Activated CD8-positive, alpha-beta memory T cell treated with anti-CD3 and anti-CD28 coated beads for 1 hour (primary cell): ENCODE measurements around the gene PLK5.
"Not testable (repeated sequence)": the region's sequence is repeated elsewhere in the genome, so short reads cannot be mapped to it uniquely, and the experiment has no call there.

ENCODE experiments used
- DNase-seq, 2 donors: peaks; one replicate each; pipeline ENCODE4 v3.0.0-alpha.2; 2020; ENCODE audit warnings: low read depth in 1 of 2; ENCODE audit errors: extremely low read depth in 1 of 2

Gene PLK5

GRCh38 chr19:1524972-1525325, 1.1 kb downstream of the PLK5 start:
- no peak for DNase-seq

GRCh38 chr19:1525343-1525742, 1.5 kb downstream of the PLK5 start:
- DNase-seq, result no peak

GRCh38 chr19:1526066-1526778, 2.3 kb downstream of the PLK5 start:
- no peak for DNase-seq

- no peak for DNase-seq
Observed at GRCh38 chr19:1526979-1527649, 3.2 kb downstream of the PLK5 start.

GRCh38 chr19:1527650-1528309, 3.9 kb downstream of the PLK5 start:
- DNase-seq, result no peak

- no peak for DNase-seq
Observed at GRCh38 chr19:1528596-1529429, 4.9 kb downstream of the PLK5 start.

- DNase-seq, result no peak
Observed at GRCh38 chr19:1529430-1529816, 5.5 kb downstream of the PLK5 start.

GRCh38 chr19:1530856-1531255, 7.0 kb downstream of the PLK5 start:
- DNase-seq, result not testable (repeated sequence)

GRCh38 chr19:1531587-1531986, 7.7 kb downstream of the PLK5 start:
- DNase-seq, result no peak

- DNase-seq, result no peak
Observed at GRCh38 chr19:1532003-1532402, 8.1 kb downstream of the PLK5 start.

- no peak for DNase-seq
Observed at GRCh38 chr19:1533510-1534150, 9.8 kb downstream of the PLK5 start.

- no peak for DNase-seq
Observed at GRCh38 chr19:1534972-1535371, 11.1 kb downstream of the PLK5 start.

GRCh38 chr19:1535699-1536098, 11.8 kb downstream of the PLK5 start:
- not testable (repeated sequence) for DNase-seq

- no peak for DNase-seq
Observed at GRCh38 chr19:1538978-1539377, 15.1 kb downstream of the PLK5 start.

GRCh38 chr19:1539749-1540148, 15.9 kb downstream of the PLK5 start:
- DNase-seq, result not testable (repeated sequence)

- DNase-seq, result no peak
Observed at GRCh38 chr19:1540365-1540925, 16.6 kb downstream of the PLK5 start.

- DNase-seq, result no peak
Observed at GRCh38 chr19:1549332-1549945, 25.6 kb downstream of the PLK5 start.

GRCh38 chr19:1551068-1552040, 27.5 kb downstream of the PLK5 start:
- no peak for DNase-seq

- no peak for DNase-seq
Observed at GRCh38 chr19:1553415-1553814, 29.5 kb downstream of the PLK5 start.
